Fibroblast of skin of scalp (primary cell): ENCODE measurements around the gene OPTN.
A peak's percentile ranks its signal among the peaks of the same experiment; 100 is the strongest.
"Not testable (repeated sequence)": the region's sequence is repeated elsewhere in the genome, so short reads cannot be mapped to it uniquely, and the experiment has no call there.

Experiments used
- DNase-seq: peaks from one replicate; pipeline ENCODE4 v3.0.0-alpha.2; 2013

OPTN gene

GRCh38 chr10:13090289-13090688 is 9.7 kb upstream of the OPTN start:
- no peak for DNase-seq

DNA sequence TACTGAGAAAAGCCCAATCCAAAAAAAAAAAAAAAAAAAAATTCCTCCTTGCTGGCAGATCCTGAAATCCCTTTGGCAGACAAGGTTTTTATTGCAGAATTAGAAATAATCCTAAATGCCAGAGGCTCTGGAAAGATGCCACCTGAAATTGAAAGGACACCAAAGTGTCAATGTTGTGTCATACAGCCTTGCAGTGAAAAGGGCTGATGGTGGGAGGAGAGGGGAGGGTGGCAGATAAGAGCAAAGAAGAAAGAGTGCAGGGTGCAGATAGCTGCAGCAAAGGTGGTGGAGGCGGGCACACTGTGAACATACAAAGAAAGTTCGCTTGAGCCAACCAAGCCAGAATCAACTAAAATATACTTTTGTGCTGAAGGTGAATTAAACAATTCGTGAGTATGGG is 8.2 kb upstream of the OPTN start:
- DNase-seq = no peak

DNA sequence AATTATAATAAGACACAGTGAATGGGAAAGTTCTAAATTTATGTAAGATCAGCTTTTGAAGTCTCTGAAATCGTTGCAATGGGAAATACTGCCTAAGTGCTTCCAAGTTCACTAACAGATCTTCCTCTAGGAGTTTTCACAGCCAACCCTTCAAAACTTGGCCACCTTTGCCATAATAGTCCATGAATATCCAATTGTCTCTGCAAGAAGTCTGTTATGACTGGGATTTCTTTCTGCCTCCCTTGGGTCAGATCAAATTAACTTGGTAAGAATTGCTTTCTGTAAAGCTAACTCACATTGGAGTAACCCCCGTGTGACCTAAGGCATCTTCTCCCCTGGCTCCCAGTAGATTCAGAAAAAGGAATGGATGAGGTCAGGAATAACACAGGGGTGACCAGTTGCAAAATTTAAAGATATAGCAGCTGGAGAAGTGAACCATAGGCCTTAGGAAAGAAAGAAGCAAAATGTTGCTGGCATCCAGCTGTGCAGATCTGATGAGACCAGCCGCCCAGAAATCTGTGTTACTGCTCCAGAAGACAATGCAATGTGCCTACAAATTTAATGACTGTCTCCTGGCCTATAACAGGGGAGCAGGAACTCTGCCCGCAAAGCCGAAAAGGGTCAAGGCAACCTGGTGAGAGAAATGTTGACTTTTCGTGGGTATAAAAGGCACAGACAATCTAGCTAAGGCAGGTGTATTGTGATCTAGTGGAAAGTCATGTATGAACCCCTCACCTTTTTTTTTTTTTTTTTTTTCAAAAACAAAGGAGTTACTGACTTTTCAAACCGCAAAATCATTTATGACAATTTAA is 7.5 kb upstream of the OPTN start:
- DNase-seq = peak; percentile 61

DNA sequence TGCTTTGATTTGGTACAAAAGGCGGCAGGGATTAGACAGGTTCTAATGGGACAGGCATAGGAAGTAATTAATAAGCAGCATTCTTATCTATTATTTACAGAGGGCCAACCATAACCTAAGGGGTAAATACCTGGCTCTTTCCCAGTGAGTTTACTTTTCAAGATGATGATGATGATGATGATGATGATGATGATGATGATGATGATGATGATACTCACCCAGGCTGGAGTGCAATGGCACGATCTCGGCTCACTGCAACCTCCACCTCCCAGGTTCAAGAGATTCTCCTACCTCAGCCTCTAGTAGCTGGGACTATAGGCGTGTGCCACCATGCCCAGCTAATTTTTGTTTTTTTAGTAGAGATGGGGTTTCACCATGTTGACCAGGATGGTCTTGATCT is 5.9 kb upstream of the OPTN start:
- DNase-seq = not testable (repeated sequence)

DNA sequence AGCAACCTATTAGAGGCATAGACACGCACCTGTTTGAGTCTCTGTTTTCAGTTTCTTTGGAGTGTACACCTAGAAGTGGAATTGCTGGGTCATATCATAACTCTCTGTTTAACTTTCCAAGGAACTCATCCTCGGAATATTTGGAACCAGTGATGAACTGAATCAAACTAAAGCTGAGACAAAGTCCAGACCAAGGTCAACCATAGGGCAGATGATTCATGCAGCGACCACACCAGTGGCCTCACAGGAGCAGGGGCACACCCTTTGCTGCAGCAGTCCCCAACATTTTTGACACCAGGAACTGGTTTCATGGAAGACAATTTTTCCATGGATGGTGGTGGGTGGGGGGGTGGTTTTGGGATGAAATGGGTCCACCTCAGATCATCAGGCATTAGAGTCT is 4.9 kb upstream of the OPTN start:
- DNase-seq = no peak

DNA sequence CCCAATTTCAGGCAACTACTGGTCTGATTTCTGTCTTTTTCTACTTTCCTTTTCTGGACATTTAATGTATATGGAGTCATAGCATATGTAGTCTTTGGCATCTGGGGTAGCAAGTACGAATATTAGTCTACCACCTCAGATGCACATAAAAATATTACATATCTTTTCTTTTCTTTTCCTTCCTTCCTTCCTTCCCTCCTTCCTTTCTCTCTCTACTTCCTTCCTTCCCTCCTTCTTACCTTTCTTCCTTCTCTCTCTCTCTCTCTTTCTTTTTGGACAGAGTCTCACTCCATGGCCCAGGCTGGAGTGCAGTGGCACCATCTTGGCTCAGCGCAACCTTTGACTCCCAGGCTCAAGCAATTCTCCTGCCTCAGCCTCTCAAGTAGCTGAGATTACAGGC is 4.0 kb upstream of the OPTN start:
- DNase-seq = no peak

DNA sequence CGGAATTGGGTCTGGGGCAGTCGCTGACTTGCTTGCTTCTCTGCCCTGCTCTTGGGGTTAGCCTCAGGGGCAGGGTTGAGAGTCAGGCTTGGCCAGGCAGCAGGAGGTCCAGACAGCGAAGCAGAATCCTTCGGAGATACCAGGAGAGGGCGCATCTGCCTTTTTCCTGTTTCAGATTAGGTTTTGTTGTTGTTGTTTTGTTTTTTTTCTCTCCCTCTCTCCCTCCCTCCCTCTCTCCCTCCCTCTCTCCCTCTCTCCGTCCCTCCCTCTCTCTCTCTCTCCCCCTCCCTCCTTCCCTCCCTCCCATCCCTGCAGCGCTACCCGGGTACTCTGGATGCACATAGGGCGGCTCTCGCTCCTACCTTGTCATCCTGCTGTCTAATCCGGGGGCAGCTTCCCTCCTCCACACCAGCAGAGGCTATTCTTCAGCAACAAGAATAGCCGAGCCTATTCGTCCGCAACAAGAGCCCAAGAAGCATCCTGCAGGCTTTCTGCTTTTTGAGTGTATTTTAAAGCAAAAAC is 758 bp upstream of the OPTN start:
- DNase-seq = peak; percentile 67

- DNase-seq = no peak
These were observed 659 bp downstream of the OPTN start for GRCh38 chr10:13100349-13101294.

DNA sequence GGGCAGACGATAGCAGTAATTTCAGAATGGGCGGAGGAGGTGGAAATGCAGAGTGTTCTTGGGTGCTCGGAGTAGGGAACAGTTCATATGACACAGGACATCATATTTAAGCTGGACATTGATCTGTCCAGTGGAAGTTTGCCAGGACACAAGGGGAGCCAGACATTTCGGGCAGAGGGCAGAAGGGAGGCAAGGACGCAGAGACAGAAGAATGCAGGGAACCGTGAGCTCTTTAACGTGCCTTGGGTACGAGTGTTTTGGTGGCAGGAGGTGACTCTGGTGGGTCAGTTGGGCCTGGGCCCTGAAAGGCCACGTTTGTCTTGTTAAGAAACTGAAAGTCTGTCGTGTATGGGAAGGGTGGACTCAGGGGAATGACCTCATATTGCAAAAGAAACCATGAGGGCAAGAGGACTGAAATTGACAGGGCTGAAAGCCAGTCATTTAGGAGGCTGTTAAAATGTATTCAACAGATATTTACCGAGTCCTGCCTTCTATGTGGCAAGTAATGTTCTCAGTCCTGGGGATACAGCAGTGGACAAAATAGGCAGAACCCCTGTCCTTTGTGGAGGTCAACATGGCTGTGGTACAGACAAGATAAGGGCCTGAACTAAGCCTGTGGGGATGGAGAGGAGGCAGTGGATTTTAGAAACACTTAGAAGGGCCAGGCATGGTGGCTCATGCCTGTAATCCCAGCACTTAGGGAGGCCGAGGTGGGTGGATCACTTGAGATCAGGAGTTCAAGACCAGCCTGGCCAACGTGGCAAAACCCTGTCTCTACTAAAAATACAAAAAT is 2.2 kb downstream of the OPTN start:
- DNase-seq = no peak

GRCh38 chr10:13103554-13103953 is 3.6 kb downstream of the OPTN start:
- no peak for DNase-seq

GRCh38 chr10:13104697-13105096 is 4.7 kb downstream of the OPTN start:
- DNase-seq = no peak

- peak; percentile 34 for DNase-seq
These were observed 5.2 kb downstream of the OPTN start for GRCh38 chr10:13105184-13105583.

DNA sequence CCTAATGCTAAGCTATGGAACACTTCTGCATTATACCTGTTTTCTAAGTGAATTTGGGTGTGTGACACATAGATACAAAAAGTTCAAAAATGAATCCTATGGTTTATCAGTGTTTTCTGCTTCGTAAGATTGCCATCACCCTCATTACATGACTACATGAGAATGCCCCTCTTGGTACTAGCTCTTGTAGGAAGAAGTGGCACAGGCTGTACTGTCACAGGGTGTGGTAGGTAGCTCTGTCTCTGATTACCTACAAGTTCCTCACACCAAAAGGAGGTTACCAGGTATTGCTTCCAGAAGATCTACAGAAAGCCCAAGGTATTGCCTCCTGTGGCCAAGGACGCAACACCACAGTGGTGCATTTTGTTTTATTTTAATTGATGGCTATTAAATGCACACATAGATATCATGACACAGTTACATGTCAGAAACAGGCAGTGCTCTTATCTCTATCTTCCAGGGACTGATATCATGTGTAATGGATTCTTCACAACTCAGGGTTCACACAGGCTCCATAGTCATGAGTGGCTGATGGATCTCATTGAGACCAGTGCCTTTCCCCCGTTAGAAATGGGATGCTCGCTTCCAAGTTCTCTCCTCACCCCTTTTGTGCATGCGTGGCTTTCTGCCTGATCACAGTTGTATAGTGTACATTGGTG is 6.6 kb downstream of the OPTN start:
- DNase-seq = no peak

DNA sequence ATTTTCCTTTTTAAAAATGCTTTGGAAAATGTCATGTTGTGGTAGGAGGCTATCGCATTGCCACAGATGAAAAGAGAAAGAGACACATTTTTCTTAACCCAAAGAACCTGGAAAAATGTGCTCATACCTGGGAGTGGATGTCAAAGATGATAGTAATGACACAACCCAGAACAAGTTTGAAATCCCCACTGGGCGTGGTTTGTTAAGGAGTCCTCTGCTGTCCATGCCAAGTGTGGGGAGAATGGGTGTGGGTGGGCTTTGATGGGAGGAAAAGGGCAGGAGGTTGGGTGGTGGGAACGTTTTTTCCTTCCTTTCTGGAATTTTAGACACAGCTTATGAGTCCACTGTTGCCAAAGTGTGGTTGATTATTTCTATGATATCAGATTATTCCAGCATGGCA is 10.9 kb downstream of the OPTN start:
- DNase-seq = no peak

DNA sequence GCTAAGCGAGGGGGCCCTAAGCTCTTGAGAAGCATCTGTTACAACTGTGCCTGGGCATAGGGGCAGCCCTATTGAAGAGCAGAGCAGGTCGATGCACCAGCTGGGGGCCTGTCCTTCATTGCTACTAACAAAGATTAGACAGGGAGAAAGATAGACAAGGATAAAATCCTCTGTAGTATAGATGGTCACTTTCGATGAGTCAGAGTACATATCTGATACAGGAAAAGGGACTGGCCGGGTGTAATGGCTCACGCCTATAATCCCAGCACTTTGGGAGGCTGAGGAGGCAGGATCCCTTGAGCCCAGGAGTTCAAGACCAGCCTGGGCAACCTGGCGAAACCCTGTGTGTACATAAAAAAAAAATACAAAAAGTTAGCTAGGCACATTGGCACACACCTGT is 13.6 kb downstream of the OPTN start:
- DNase-seq = no peak

- DNase-seq = no peak
These were observed 16.2 kb downstream of the OPTN start for GRCh38 chr10:13115832-13116803.

DNA sequence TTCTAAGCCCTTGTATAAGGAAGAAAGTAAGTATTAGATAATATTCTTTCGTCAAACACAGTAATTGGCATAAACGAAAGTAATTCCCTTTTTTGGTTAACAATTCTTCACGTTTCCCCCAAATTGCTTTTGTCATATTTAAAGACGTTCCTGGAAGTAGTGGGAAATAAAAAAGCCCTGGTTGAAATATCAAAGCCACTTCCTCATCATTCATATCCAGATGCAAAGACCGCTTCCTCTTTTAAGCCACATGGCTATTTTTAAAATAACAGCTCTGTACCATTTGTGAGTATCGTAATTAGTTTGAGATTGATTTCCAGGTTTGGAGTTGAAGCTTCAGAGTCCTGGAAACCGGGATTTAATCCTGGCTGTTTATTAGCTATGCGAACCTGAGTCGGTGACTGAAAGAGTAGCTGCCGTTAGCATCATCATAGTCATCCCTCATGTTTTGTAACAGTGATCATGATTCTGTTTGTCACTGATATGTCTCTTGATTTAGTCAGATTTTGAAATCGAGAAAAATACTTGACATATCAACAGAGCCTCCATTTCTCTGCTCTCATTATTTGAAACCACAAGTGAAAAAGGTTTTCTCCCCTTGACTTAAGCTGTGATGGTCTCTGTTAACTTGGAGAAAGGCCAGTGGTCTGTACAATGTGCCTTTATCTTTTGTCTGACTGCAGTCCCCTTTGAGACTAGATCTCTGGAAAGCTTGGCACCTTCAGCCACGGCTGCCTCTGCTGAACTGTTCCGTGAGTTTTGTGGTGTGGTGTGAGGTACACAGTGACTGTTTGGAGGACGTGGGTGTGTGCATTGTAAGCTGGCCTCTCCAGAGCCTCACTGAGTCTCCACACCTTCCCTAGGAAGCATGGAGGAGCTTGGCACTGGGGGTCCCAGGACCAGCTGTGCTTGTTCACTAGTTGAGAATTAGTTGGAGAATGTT is 18.1 kb downstream of the OPTN start:
- no peak for DNase-seq

- DNase-seq = no peak
These were observed 18.9 kb downstream of the OPTN start for GRCh38 chr10:13118784-13119410.
